HepG2 (cell line): Measurements from ENCODE around the gene ZFHX3. TPM values are rescaled to one million over a fixed set of nuclear protein-coding genes. Genes with fewer than 3 reads are reported as not detected.

Source experiments
- ATAC-seq: fragments of 200-7000 bp; cut with Tn5 transposase; 3 replicates; pipeline ENCODE4 v1.9.1; 2020; ENCODE audit warnings: mild to moderate bottlenecking, moderate library complexity
- BruUV-seq: library from RNA; stranded (reverse); fragments of 400-500 nt; replicated peaks from 2 replicates; lab custom pipeline; 2021; lab: Mats Ljungman, UMichigan
- CTCF ChIA-PET: fragments of 300-600 bp; formaldehyde crosslinking; extraction: SDS; loops from one replicate; lab custom pipeline; 2021; ENCODE audit warnings: low total read pairs, inconsistent platforms, low intra/inter-chr PET ratio; lab: Yijun Ruan, JAX
- POLR2A ChIA-PET: fragments of 350-600 bp; sonication (Branson Sonifier 250); formaldehyde crosslinking; loops from one replicate; lab custom pipeline; 2020; ENCODE audit warnings: antibody characterized with exemption, inconsistent platforms; lab: Yijun Ruan, JAX
- DNase-seq: peaks from one replicate; pipeline ENCODE4 v3.0.0-alpha.2; 2015; ENCODE audit warnings: low spot score
- FAIRE-seq: peaks from 3 replicates; lab custom pipeline; 2011; peaks lifted over from hg19 to GRCh38; lab: Jason Lieb, UNC
- H2AFZ ChIP-seq: one replicate; pipeline ENCODE4 v1.6.1; 2011; ENCODE audit warnings: low read length, inconsistent platforms
- H3K27ac ChIP-seq: fragments of 300-600 bp; 3 replicates; pipeline ENCODE4 v1.8.0; 2011; ENCODE audit warnings: mixed run types, mild to moderate bottlenecking, mixed read lengths, low read length, inconsistent platforms; ENCODE audit not compliant: insufficient read depth; ENCODE audit errors: extremely low read length
- H3K27me3 ChIP-seq, 2 experiments: fragments of 200-600 bp in 1 of 2; 2 replicates in 1 of 2; 3 replicates in 1 of 2; pipeline versions ENCODE4 v1.6.0 to v1.8.0; 2011; ENCODE audit warnings: low read length in 2 of 2, mild to moderate bottlenecking in 2 of 2, moderate library complexity in 2 of 2, inconsistent platforms in 1 of 2; ENCODE audit not compliant: insufficient read depth in 2 of 2, control insufficient read depth in 1 of 2
- H3K36me3 ChIP-seq, 2 experiments: fragments of 200-600 bp in 1 of 2; replicated peaks in 1 of 2; 2 replicates in 1 of 2; 3 replicates in 1 of 2; pipeline versions ENCODE4 v1.5.1 to v1.8.0; 2011; ENCODE audit warnings: low read length in 2 of 2, inconsistent platforms in 1 of 2; ENCODE audit not compliant: insufficient read depth in 2 of 2, control insufficient read depth in 1 of 2
- H3K4me1 ChIP-seq: 2 replicates; pipeline ENCODE4 v1.5.1; 2012; ENCODE audit warnings: low read length, inconsistent platforms; ENCODE audit not compliant: insufficient read depth
- H3K4me2 ChIP-seq: 2 replicates; pipeline ENCODE4 v1.6.0; 2011; ENCODE audit warnings: low read depth, low read length, inconsistent platforms
- H3K4me3 ChIP-seq, 3 experiments: fragments of 200-600 bp in 1 of 3; sonication (generic), shearing (Covaris generic) in 1 of 3; replicated peaks in 1 of 3; 2 replicates each; pipeline ENCODE4 v1.5.1; 2011 to 2016; ENCODE audit warnings: low read length in 3 of 3, inconsistent platforms in 2 of 3, low read depth in 2 of 3, mild to moderate bottlenecking in 2 of 3, control low read depth in 1 of 3, mixed read lengths in 1 of 3; ENCODE audit not compliant: insufficient read depth in 1 of 3
- H3K79me2 ChIP-seq: one replicate; pipeline ENCODE4 v1.6.1; 2011; ENCODE audit warnings: low read length, inconsistent platforms; ENCODE audit not compliant: insufficient read depth
- H3K9ac ChIP-seq: 2 replicates; pipeline ENCODE4 v1.6.0; 2011; ENCODE audit warnings: mild to moderate bottlenecking, low read depth, low read length, inconsistent platforms; ENCODE audit not compliant: insufficient read depth
- H3K9me3 ChIP-seq: 2 replicates; pipeline ENCODE4 v1.5.1; 2012; ENCODE audit warnings: mild to moderate bottlenecking, low read length
- H4K20me1 ChIP-seq: 2 replicates; pipeline ENCODE4 v1.6.0; 2011; ENCODE audit warnings: inconsistent platforms, mild to moderate bottlenecking, low read length, moderate library complexity; ENCODE audit not compliant: insufficient read depth
- ATAD3A ChIP-seq: sonication (generic); formaldehyde crosslinking; IDR thresholded peaks from 2 replicates; pipeline ENCODE4 v1.4.0; 2020; ENCODE audit warnings: missing genetic modification reagents
- HNF1B ChIP-seq: sonication (generic); formaldehyde crosslinking; IDR thresholded peaks from 2 replicates; pipeline ENCODE4 v1.5.1; 2020; ENCODE audit warnings: mild to moderate bottlenecking, moderate library complexity, missing genetic modification reagents
- KMT2B ChIP-seq: IDR thresholded peaks from 2 replicates; pipeline ENCODE4 v1.6.1; 2016; ENCODE audit warnings: missing genetic modification reagents, missing compliant biosample characterization
- PRDM4 ChIP-seq: sonication (generic); formaldehyde crosslinking; IDR thresholded peaks from 2 replicates; pipeline ENCODE4 v1.9.0; 2021; ENCODE audit warnings: missing genetic modification reagents, borderline replicate concordance
- THAP9 ChIP-seq: sonication (generic); formaldehyde crosslinking; IDR thresholded peaks from 2 replicates; pipeline ENCODE4; 2020; ENCODE audit warnings: missing genetic modification reagents, mild to moderate bottlenecking, borderline replicate concordance
- ZBTB49 ChIP-seq: sonication (generic); formaldehyde crosslinking; IDR thresholded peaks from 2 replicates; pipeline ENCODE4 v1.4.0; 2020; ENCODE audit warnings: missing genetic modification reagents, borderline replicate concordance
- ZNF230 ChIP-seq: sonication (generic); formaldehyde crosslinking; IDR thresholded peaks from 2 replicates; pipeline ENCODE4 v1.4.0; 2020; ENCODE audit warnings: mild to moderate bottlenecking, missing genetic modification reagents
- ZNF501 ChIP-seq: sonication (generic); formaldehyde crosslinking; IDR thresholded peaks from 2 replicates; pipeline ENCODE4 v1.5.1; 2020; ENCODE audit warnings: mild to moderate bottlenecking, moderate library complexity, missing genetic modification reagents
- ZNF510 ChIP-seq: sonication (generic); formaldehyde crosslinking; IDR thresholded peaks from 2 replicates; pipeline ENCODE4 v1.4.0; 2020; ENCODE audit warnings: low read depth, mild to moderate bottlenecking, missing genetic modification reagents
- ZUFSP ChIP-seq: sonication (generic); formaldehyde crosslinking; IDR thresholded peaks from 2 replicates; pipeline ENCODE4 v1.9.0; 2021; ENCODE audit warnings: missing genetic modification reagents, mild to moderate bottlenecking, borderline replicate concordance
- WGBS: methylation state at CpG from one replicate; pipeline ENCODE4 v1.1.6; 2017; ENCODE audit warnings: low lambda C conversion rate; 5-methylcytosine and 5-hydroxymethylcytosine counted together
- in situ Hi-C: cut with HindIII; loops from 2 replicates; pipeline ENCODE4 v1.10.0; 2017; ENCODE audit warnings: low pct_unique_long_range_greater_than_20kb; ENCODE audit not compliant: extremely low pct_ligation_motif_present
- intact Hi-C: fragments of 100-400 bp; cut with micrococcal nuclease; formaldehyde crosslinking; loops from one replicate; pipeline ENCODE4 v1.10.0; 2022; ENCODE audit not compliant: unreplicated experiment
- polyA plus RNA-seq, 8 experiments: library from polyadenylated mRNA; depleted of rRNA in 3 of 8; stranded (reverse) in 7 of 8; unstranded in 1 of 8; fragments of >200 nt; fragmentation: Illumina TruSeq in 4 of 8; extraction: Trizol in 4 of 8; gene quantifications; 2 replicates each; pipeline versions ENCODE4 v1.2.1 to v1.2.3, GENCODE V29; 2011 to 2016; ENCODE audit warnings: low read depth in 4 of 8, missing spikeins in 1 of 8, mixed read lengths in 1 of 8; ENCODE audit not compliant: insufficient read depth in 1 of 8
- total RNA-seq, 5 experiments: library from RNA; depleted of rRNA; stranded (reverse); fragments of >200 nt; fragmentation: Illumina TruSeq; extraction: Trizol; gene quantifications; 2 replicates each; pipeline ENCODE4 v1.2.3, GENCODE V29; 2016; ENCODE audit warnings: low read depth in 1 of 5

Gene ZFHX3
- total and polyA plus RNA-seq, 2 of the 13 experiments (the other 11 are each of a cell fraction or from before 2014, with no cell fraction given), result 5.0 to 6.0 TPM

- no peak overlapping the region for H3K4me3 ChIP-seq
- no peaks in the 10 kb centered on the region; a peak in 1 of 5 replicates for H3K36me3 ChIP-seq
- H3K79me2 ChIP-seq, result peaks cover 95% of the 10 kb centered on the region
- no peak overlapping the region for H2AFZ ChIP-seq
- ATAC-seq (no peak), FAIRE-seq (no peak), DNase-seq (no peak)
- WGBS, result 99% methylated on average over 10 of the region's 10 CpGs
- no peak overlapping the region for H3K9ac ChIP-seq
- peaks cover 91% of the 10 kb centered on the region for H3K4me1 ChIP-seq
- in situ Hi-C loops, result no loop called here
- no TSS peak for BruUV-seq
- peaks cover 31% of the 10 kb centered on the region for H4K20me1 ChIP-seq
- no peak overlapping the region for H3K4me2 ChIP-seq
- peak overlapping the region; percentile 35 for H3K27ac ChIP-seq
- POLR2A ChIA-PET, result interaction anchor here (0.6 to 1.8 kb wide), 5 partner anchors 8 to 146 kb away, joined by 3 to 13 read pairs (median 3); no protein-coding TSS in a partner anchor
- no peaks in the 10 kb centered on the region for H3K9me3 ChIP-seq
- no peaks in the 10 kb centered on the region for H3K27me3 ChIP-seq
- CTCF ChIA-PET, result no interaction called here
- intact Hi-C loops, result no loop called here
- TF ChIP-seq THAP9 (CRISPR knock-in tag), result no peak
- TF ChIP-seq ZNF230 (CRISPR knock-in tag), result no peak
- TF ChIP-seq ZBTB49 (CRISPR knock-in tag), result no peak
- 0 out of 2 replicates have a peak, but pooled peaks have one; percentile 19 for TF ChIP-seq HNF1B (CRISPR knock-in tag)
- no peak for TF ChIP-seq PRDM4
- 0 out of 2 replicates have a peak, but pooled peaks have one; percentile 25 for TF ChIP-seq ZNF501
- TF ChIP-seq ATAD3A, result no peak
- TF ChIP-seq KMT2B (CRISPR knock-in tag), result no peak
- no peak for TF ChIP-seq ZNF510
- TF ChIP-seq ZUFSP (CRISPR knock-in tag), result no peak
Observed at GRCh38 chr16:73023320-73023719, 24.6 kb downstream of the ZFHX3 start.
